ENCODE measurements around the gene PIGN.

GRCh38 chr18:62011416-62011815, 175.4 kb downstream of the PIGN start:
- TF ChIP-seq CTCF (IDR thresholded peaks at IDR 0.05) (no peak), POLR2A (IDR thresholded peaks at IDR 0.05) (no peak), POLR2AphosphoS5 (IDR thresholded peaks at IDR 0.05) (no peak)

Data from breast epithelium (tissue), 3 donors.